HG02798 (cell line): ENCODE data around the gene KLHL14.
"Not testable (repeated sequence)": the region's sequence is repeated elsewhere in the genome, so short reads cannot be mapped to it uniquely, and the experiment has no call there.

ENCODE experiments used
- ATAC-seq: cut with Tn5 transposase; IDR thresholded peaks from one replicate; pipeline ENCODE4 v1.9.1; 2021; ENCODE audit warnings: mild to moderate bottlenecking; ENCODE audit not compliant: unreplicated experiment, poor library complexity

The KLHL14 gene

GRCh38 chr18:32772581-32773381 is at the start of gene KLHL14:
KLHL14 (minus strand) TSS chr18:32773023; CDS start chr18:32770591, 2,432 bp downstream.
- ATAC-seq = no peak

- ATAC-seq = no peak
These were observed 49.4 kb upstream of the KLHL14 start for GRCh38 chr18:32822197-32822596.

- ATAC-seq = no peak
These were observed 43.1 kb upstream of the KLHL14 start for GRCh38 chr18:32815881-32816280.

- ATAC-seq = no peak
These were observed 39.5 kb upstream of the KLHL14 start for GRCh38 chr18:32812342-32812741.

GRCh38 chr18:32810314-32810713 is 37.5 kb upstream of the KLHL14 start:
- ATAC-seq = no peak

GRCh38 chr18:32805354-32805753 is 32.5 kb upstream of the KLHL14 start:
- ATAC-seq = no peak

- no peak for ATAC-seq
These were observed 31.5 kb upstream of the KLHL14 start for GRCh38 chr18:32804134-32804888.

GRCh38 chr18:32803568-32803967 is 30.7 kb upstream of the KLHL14 start:
- peak; percentile 63 for ATAC-seq

- ATAC-seq = peak; percentile 42
These were observed 30.0 kb upstream of the KLHL14 start for GRCh38 chr18:32802591-32803451.

- ATAC-seq = no peak
These were observed 28.4 kb upstream of the KLHL14 start for GRCh38 chr18:32801228-32801627.

- ATAC-seq = no peak
These were observed 25.6 kb upstream of the KLHL14 start for GRCh38 chr18:32798209-32798960.

GRCh38 chr18:32794667-32795066 is 21.8 kb upstream of the KLHL14 start:
- not testable (repeated sequence) for ATAC-seq

- ATAC-seq = no peak
These were observed 6.2 kb upstream of the KLHL14 start for GRCh38 chr18:32779010-32779409.

- ATAC-seq = no peak
These were observed 4.2 kb upstream of the KLHL14 start for GRCh38 chr18:32777049-32777448.

- ATAC-seq = no peak
These were observed 3.7 kb upstream of the KLHL14 start for GRCh38 chr18:32776561-32776960.

- no peak for ATAC-seq
These were observed 2.8 kb upstream of the KLHL14 start for GRCh38 chr18:32775628-32776027.

GRCh38 chr18:32773382-32773712 is 524 bp upstream of the KLHL14 start:
- ATAC-seq = no peak

- ATAC-seq = no peak
These were observed 797 bp downstream of the KLHL14 start for GRCh38 chr18:32771871-32772580.

GRCh38 chr18:32771169-32771751 is 1.6 kb downstream of the KLHL14 start:
- no peak for ATAC-seq
